Liver (tissue), 9 donors: ENCODE data around the gene MACROH2A1. TPM values are rescaled to one million over a fixed set of nuclear protein-coding genes. Genes with fewer than 3 reads are reported as not detected.

Experiments
- DNase-seq: peaks from one replicate; pipeline ENCODE4 v3.0.0-alpha.2; 2017; ENCODE audit warnings: low spot score
- H3K27ac ChIP-seq, 2 donors: one replicate each; pipeline ENCODE4 v1.7.0; 2013; ENCODE audit warnings: inconsistent platforms in 2 of 2, low read length in 2 of 2, control low read depth in 1 of 2, low read depth in 1 of 2, mild to moderate bottlenecking in 1 of 2
- H3K27me3 ChIP-seq, 4 donors: one replicate each; pipeline versions ENCODE4 v1.6.1 to v1.7.0; 2013; ENCODE audit warnings: low read length in 3 of 4, inconsistent platforms in 1 of 4, mild to moderate bottlenecking in 1 of 4, moderate library complexity in 1 of 4; ENCODE audit not compliant: control insufficient read depth in 4 of 4, insufficient read depth in 4 of 4
- H3K36me3 ChIP-seq, 4 donors: one replicate each; pipeline versions ENCODE4 v1.6.1 to v1.7.0; 2013; ENCODE audit warnings: low read length in 3 of 4, mild to moderate bottlenecking in 3 of 4, low read depth in 1 of 4, moderate library complexity in 1 of 4; ENCODE audit not compliant: control insufficient read depth in 4 of 4, insufficient read depth in 3 of 4
- H3K4me1 ChIP-seq, 4 donors: one replicate each; pipeline versions ENCODE4 v1.6.1 to v1.7.0; 2013; ENCODE audit warnings: low read length in 3 of 4, mild to moderate bottlenecking in 3 of 4, moderate library complexity in 1 of 4; ENCODE audit not compliant: control insufficient read depth in 4 of 4, insufficient read depth in 4 of 4
- H3K4me3 ChIP-seq, 3 donors: one replicate each; pipeline versions ENCODE4 v1.6.1 to v1.7.0; 2013; ENCODE audit warnings: low read length in 3 of 3, control low read depth in 1 of 3, low read depth in 1 of 3, mild to moderate bottlenecking in 1 of 3
- H3K9ac ChIP-seq, 2 donors: one replicate each; pipeline ENCODE4 v1.7.0; 2013; ENCODE audit warnings: low read length in 2 of 2, mild to moderate bottlenecking in 2 of 2, moderate library complexity in 2 of 2, control low read depth in 1 of 2, low read depth in 1 of 2
- H3K9me3 ChIP-seq, 4 donors: one replicate each; pipeline versions ENCODE4 v1.6.1 to v1.7.0; 2013; ENCODE audit warnings: low read length in 3 of 4; ENCODE audit not compliant: control insufficient read depth in 4 of 4
- ATF3 ChIP-seq: IDR thresholded peaks from 2 replicates; pipeline ENCODE4 v1.6.1; 2016; ENCODE audit warnings: antibody characterized with exemption
- CTCF ChIP-seq: fragments of 150-350 bp; IDR thresholded peaks from 2 replicates; pipeline ENCODE4 v1.5.1; 2017; ENCODE audit warnings: improper control_type of control experiment, low read depth, low read length; ENCODE audit not compliant: missing input control
- EGR1 ChIP-seq, 2 donors: IDR thresholded peaks; 2 replicates each; pipeline ENCODE4 v1.6.1; 2016 to 2018; ENCODE audit warnings: antibody characterized with exemption in 2 of 2, low read depth in 2 of 2
- FOXA1 ChIP-seq: IDR thresholded peaks from 2 replicates; pipeline ENCODE4 v1.6.1; 2016; ENCODE audit warnings: antibody characterized with exemption
- FOXA2 ChIP-seq: IDR thresholded peaks from 2 replicates; pipeline ENCODE4 v1.6.1; 2016; ENCODE audit warnings: antibody characterized with exemption
- GABPA ChIP-seq, 2 donors: IDR thresholded peaks in 1 of 2; conservative IDR thresholded peaks in 1 of 2; 2 replicates each; pipeline ENCODE4 v1.6.1; 2016; ENCODE audit warnings: antibody characterized with exemption in 2 of 2, mild to moderate bottlenecking in 1 of 2, moderate library complexity in 1 of 2
- HNF4A ChIP-seq, 2 donors: conservative IDR thresholded peaks; 2 replicates each; pipeline ENCODE4 v1.6.1; 2016; ENCODE audit warnings: antibody characterized with exemption in 2 of 2, mild to moderate bottlenecking in 2 of 2
- HNF4G ChIP-seq: IDR thresholded peaks from 2 replicates; pipeline ENCODE4 v1.6.1; 2016; ENCODE audit warnings: antibody characterized with exemption
- JUND ChIP-seq, 2 donors: IDR thresholded peaks; 2 replicates each; pipeline ENCODE4 v1.6.1; 2016; ENCODE audit warnings: antibody characterized with exemption in 2 of 2
- MAX ChIP-seq: IDR thresholded peaks from 2 replicates; pipeline ENCODE4 v1.6.1; 2016; ENCODE audit warnings: antibody characterized with exemption
- NR2F2 ChIP-seq: IDR thresholded peaks from 2 replicates; pipeline ENCODE4 v1.6.1; 2016; ENCODE audit warnings: antibody characterized with exemption
- RAD21 ChIP-seq, 2 donors: IDR thresholded peaks; 2 replicates each; pipeline ENCODE4 v1.6.1; 2016; ENCODE audit warnings: antibody characterized with exemption in 2 of 2, mild to moderate bottlenecking in 2 of 2
- REST ChIP-seq: IDR thresholded peaks from 2 replicates; pipeline ENCODE4 v1.6.1; 2016; ENCODE audit warnings: antibody characterized with exemption, mild to moderate bottlenecking
- RXRA ChIP-seq, 2 donors: IDR thresholded peaks; 2 replicates each; pipeline ENCODE4 v1.6.1; 2017 to 2018; ENCODE audit warnings: antibody characterized with exemption in 2 of 2, mild to moderate bottlenecking in 1 of 2
- SP1 ChIP-seq: IDR thresholded peaks from 2 replicates; pipeline ENCODE4 v1.6.1; 2018; ENCODE audit warnings: antibody characterized with exemption, mild to moderate bottlenecking
- TAF1 ChIP-seq: conservative IDR thresholded peaks from 2 replicates; pipeline ENCODE4 v1.6.1; 2016; ENCODE audit warnings: antibody characterized with exemption, mild to moderate bottlenecking
- YY1 ChIP-seq: IDR thresholded peaks from 2 replicates; pipeline ENCODE4 v1.6.1; 2016; ENCODE audit warnings: antibody characterized with exemption, mild to moderate bottlenecking
- ZBTB33 ChIP-seq: IDR thresholded peaks from 2 replicates; pipeline ENCODE4 v1.6.1; 2016; ENCODE audit warnings: antibody characterized with exemption
- WGBS: extraction: QIAGEN DNeasy Blood & Tissue Kit; methylation state at CpG from one replicate; pipeline ENCODE4 v1.1.7; 2013; 5-methylcytosine and 5-hydroxymethylcytosine counted together
- polyA plus RNA-seq, 2 donors: library from polyadenylated mRNA; stranded (reverse) in 1 of 2; unstranded in 1 of 2; fragments of 200-250 nt in 1 of 2; fragments of >200 nt in 1 of 2; fragmentation: Nextera tagmentation in 1 of 2; extraction: Ambion mirVana in 1 of 2; gene quantifications; one replicate each; pipeline versions ENCODE4 v1.2.1 to v1.2.3, GENCODE V29; 2013 to 2015
- total RNA-seq, 2 donors: library from RNA; depleted of rRNA; stranded (reverse); fragments of >200 nt; gene quantifications; one replicate each; pipeline ENCODE4 v1.2.3, GENCODE V29; 2014
- donor health status: healthy.
- donor health status: healthy.
- donor health status: healthy.
- donor health status: healthy.
- donor health status: healthy.

Gene MACROH2A1
- total and polyA plus RNA-seq, 4 donors, result 33.7 to 113 (median 62.7) TPM

GRCh38 chr5:135417083-135417482 is 18.1 kb upstream of the MACROH2A1 start:
- Histone ChIP-seq H3K27ac (no peak overlapping the region), H3K9ac (no peak overlapping the region), H3K4me1 (no peaks in the 10 kb centered on the region), H3K27me3 (peaks cover 0 to under 1% (median 0%) of the 10 kb centered on the region in 4 donors), H3K9me3 (no peaks in the 10 kb centered on the region), H3K4me3 (no peak overlapping the region), H3K36me3 (no peaks in the 10 kb centered on the region)
- DNase-seq, result no peak
- TF ChIP-seq JUND (IDR thresholded peaks at IDR 0.05), result no peak
- TF ChIP-seq FOXA1, result no peak
- TF ChIP-seq RAD21 (IDR thresholded peaks at IDR 0.05), result no peak

- Histone ChIP-seq H3K9ac (no peak overlapping the region), H3K9me3 (no peaks in the 10 kb centered on the region), H3K27ac (no peak overlapping the region), H3K4me3 (no peak overlapping the region), H3K36me3 (no peaks in the 10 kb centered on the region), H3K27me3 (no peaks in the 10 kb centered on the region), H3K4me1 (no peaks in the 10 kb centered on the region)
- DNase-seq, result no peak
- WGBS, result 77% methylated on average over 2 of the region's 2 CpGs
- TF ChIP-seq RAD21 (IDR thresholded peaks at IDR 0.05) (no peak), ZBTB33 (no peak), EGR1 (IDR thresholded peaks at IDR 0.05; ENCODE audit: low read depth in 2 of 2) (no peak), FOXA2 (no peak), RXRA (IDR thresholded peaks at IDR 0.05) (no peak), NR2F2 (no peak), JUND (IDR thresholded peaks at IDR 0.05) (no peak), CTCF (no peak), HNF4A (conservative IDR thresholded peaks at IDR 0.05) (no peak), SP1 (no peak), ATF3 (no peak), MAX (no peak), REST (no peak), YY1 (no peak), TAF1 (no peak), GABPA (IDR thresholded peaks at IDR 0.05 in 1 of 2, conservative IDR thresholded peaks at IDR 0.05 in 1 of 2) (no peak), HNF4G (no peak), FOXA1 (no peak)
Measured at GRCh38 chr5:135405082-135405481, 6.1 kb upstream of the MACROH2A1 start.
